DMS79 treated with DMSO at 0.1 percent for 48 hours (cell line): ENCODE measurements around the gene GSG1.

Experiments
- DNase-seq: peaks from one replicate; lab custom pipeline; 2025; lab: John Stamatoyannopoulos, UW

GSG1 gene

GRCh38 chr12:13119826-13120225, 16.4 kb upstream of the GSG1 start:
- no peak for DNase-seq

- no peak for DNase-seq
These were observed 13.6 kb upstream of the GSG1 start for GRCh38 chr12:13117029-13117428.

GRCh38 chr12:13116259-13116658, 12.8 kb upstream of the GSG1 start:
- DNase-seq: no peak

- DNase-seq: no peak
These were observed 11.0 kb upstream of the GSG1 start for GRCh38 chr12:13114251-13115052.

DNA sequence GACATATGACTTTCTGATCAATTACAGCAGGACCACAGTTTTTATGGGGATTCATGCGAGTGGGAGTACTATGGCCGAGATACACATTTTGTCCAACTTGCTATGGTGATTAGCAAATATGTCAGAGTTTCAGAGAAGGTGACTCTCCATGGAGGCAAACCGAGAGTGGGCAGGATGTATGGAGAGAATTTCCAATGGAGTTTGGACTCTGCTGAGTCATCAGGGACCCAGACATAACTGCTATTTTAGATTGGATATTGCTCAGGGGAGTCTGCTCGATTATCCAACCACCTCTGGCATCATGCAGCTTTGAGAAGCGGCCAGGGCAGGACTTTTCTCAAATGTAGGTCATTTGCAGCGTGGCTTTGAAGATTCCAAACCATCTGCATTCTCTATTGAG, 9.5 kb upstream of the GSG1 start:
- DNase-seq: no peak

GRCh38 chr12:13106666-13107065, 3.2 kb upstream of the GSG1 start:
- no peak for DNase-seq

- DNase-seq: no peak
These were observed 2.3 kb upstream of the GSG1 start for GRCh38 chr12:13105781-13106180.

GRCh38 chr12:13104409-13104808, 942 bp upstream of the GSG1 start:
- DNase-seq: no peak

DNA sequence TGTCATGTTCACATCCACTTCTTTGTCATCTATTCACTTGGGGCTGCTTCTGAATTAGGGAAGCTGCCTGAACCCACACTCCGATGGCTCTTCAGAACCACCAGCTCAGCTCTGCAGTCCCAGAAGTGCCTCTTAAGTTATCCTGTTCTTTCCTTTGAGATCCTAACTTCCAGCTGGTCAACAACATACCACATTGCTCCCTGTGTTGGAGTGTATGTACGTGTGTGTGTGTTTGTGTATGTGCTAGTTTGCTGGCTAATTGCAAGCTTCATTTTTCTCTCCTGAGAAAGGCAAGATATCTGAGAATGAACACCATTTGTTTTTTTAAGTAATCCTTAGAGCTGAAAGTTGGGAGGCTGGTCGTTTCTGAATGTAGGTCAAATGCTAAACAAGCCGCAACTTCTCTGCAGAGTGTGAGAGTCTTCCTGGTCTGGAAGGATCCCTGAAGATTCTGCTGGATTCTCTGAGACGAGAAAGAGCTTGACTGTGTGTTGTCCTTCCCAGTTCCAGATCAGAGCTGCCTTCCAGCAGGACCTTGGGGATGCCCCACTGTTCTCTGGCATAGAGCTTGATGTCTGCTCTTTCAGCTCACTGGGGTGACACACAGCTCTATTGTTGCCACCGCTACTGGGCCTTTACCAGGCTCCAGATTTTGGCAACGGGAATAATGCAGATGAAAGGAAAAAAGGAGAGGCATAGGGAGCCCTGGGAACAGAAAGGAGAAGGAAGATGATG, 839 bp downstream of the GSG1 start:
- DNase-seq: peak; percentile 81

- DNase-seq: peak; percentile 81
These were observed 1.6 kb downstream of the GSG1 start for GRCh38 chr12:13101821-13102375.

GRCh38 chr12:13100882-13101769, 2.3 kb downstream of the GSG1 start:
- peak; percentile 82 for DNase-seq

GRCh38 chr12:13100605-13100881, 2.9 kb downstream of the GSG1 start:
- peak; percentile 77 for DNase-seq

GRCh38 chr12:13099844-13100604, 3.4 kb downstream of the GSG1 start:
- peak; percentile 89 for DNase-seq

GRCh38 chr12:13099066-13099843, 4.2 kb downstream of the GSG1 start:
- DNase-seq: peak; percentile 79

- no peak for DNase-seq
These were observed 5.9 kb downstream of the GSG1 start for GRCh38 chr12:13097491-13098011.

- no peak for DNase-seq
These were observed 8.0 kb downstream of the GSG1 start for GRCh38 chr12:13095266-13095995.

DNA sequence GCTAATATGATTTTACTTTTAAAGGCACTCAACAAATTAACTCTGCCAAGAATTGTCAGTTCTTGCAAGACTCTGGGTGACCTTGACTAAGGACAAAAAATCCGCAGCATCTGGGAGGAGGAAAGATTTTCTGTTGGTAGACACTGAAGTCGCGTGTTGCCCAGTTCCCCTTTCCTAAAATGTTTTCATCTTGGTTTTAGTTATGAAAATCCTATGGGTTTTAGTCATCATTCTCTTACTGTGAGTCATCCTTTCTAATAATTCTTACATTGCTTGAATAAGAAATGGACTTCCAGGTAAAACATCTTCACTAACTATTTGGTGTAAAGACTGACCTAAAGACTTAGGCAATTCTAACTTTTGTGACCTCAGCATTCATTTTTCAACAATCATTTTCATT, 9.1 kb downstream of the GSG1 start:
- DNase-seq: no peak

DNA sequence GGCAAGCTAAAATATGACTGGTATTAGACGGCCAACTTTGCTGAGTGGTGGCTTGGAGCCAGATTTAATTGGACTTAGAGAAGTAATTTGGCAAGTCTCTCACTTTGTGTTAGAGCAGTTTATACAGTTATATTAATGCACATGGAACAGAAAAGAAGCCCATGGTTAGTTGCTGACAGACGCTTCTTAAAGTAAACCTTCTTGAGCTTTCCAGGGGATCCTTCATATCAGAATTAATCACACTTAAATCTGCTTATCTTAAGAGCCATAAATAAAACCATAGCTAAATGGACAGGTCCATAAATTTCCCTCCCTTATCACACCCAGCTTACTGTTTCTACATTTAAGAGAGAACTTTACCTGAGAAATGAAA, 9.6 kb downstream of the GSG1 start:
- peak; percentile 88 for DNase-seq

DNA sequence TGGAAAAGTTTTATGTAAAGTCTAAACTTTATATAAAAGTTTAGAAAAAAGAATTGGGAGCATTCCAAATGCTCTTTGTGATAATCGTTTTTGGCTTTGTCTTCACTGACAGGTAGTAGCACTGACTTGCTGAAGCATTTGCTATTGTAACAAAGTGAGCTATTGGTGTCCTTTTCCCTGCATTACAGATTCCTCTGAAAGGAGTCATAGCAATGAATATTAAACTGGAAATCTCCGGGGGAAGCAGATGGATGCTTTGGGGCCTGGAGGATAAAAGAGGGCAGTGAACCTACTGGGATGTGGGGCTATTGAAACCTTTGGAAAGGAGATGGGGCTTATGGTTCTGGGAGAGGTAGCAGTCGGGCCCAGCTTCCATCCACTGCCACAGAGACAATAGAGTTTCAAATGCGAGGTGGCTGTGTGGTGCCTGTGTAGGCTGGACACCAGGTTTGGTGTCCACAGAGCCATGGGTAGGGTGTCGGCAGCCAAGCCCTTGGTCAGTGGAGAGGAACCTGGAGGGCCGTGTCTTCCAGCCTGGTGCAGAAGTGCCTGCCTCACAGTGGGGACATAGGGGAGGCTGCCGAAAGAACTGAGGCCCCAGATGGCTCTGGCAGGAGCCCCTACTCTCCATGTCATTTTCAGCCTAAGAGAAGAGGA, 10.1 kb downstream of the GSG1 start:
- no peak for DNase-seq
